Panc1 (cell line): ENCODE data around the gene STK4. TPM values are rescaled to one million over a fixed set of nuclear protein-coding genes. Genes with fewer than 3 reads are reported as not detected.

Source experiments
- ATAC-seq: fragments of 200-7000 bp; cut with Tn5 transposase; 2 replicates; pipeline ENCODE4 v1.9.1; 2020; ENCODE audit warnings: mild to moderate bottlenecking, moderate library complexity
- BruUV-seq: library from RNA; stranded (reverse); fragments of 400-500 nt; replicated peaks from 2 replicates; lab custom pipeline; 2021; lab: Mats Ljungman, UMichigan
- CTCF ChIA-PET: fragments of 300-600 bp; sonication (Branson Sonifier 250); formaldehyde crosslinking; loops from one replicate; lab custom pipeline; 2022; ENCODE audit warnings: antibody characterized with exemption; lab: Charles Lee
- POLR2A ChIA-PET: fragments of 300-600 bp; sonication (Branson Sonifier 250); formaldehyde crosslinking; loops from one replicate; lab custom pipeline; 2022; ENCODE audit warnings: antibody characterized with exemption; lab: Charles Lee
- DNase-seq: peaks from one replicate; pipeline ENCODE4 v3.0.0-alpha.2; 2010; ENCODE audit warnings: low read depth, low spot score
- H3K27ac ChIP-seq: 2 replicates; pipeline ENCODE4 v1.5.1; 2011; ENCODE audit warnings: mild to moderate bottlenecking, low read length, inconsistent platforms
- H3K27me3 ChIP-seq: fragments of 200-500 bp; sonication (Bioruptor generic); 2 replicates; pipeline ENCODE4 v1.6.0; 2014; ENCODE audit warnings: low read length, inconsistent platforms; ENCODE audit not compliant: control insufficient read depth, insufficient read depth
- H3K36me3 ChIP-seq: fragments of 200-500 bp; sonication (Bioruptor generic); 2 replicates; pipeline ENCODE4 v1.5.1; 2014; ENCODE audit warnings: inconsistent platforms, mild to moderate bottlenecking, low read length, moderate library complexity; ENCODE audit not compliant: control insufficient read depth, insufficient read depth
- H3K4me1 ChIP-seq: 2 replicates; pipeline ENCODE4 v1.5.1; 2011; ENCODE audit warnings: inconsistent platforms, mild to moderate bottlenecking, low read length, moderate library complexity; ENCODE audit not compliant: control insufficient read depth, insufficient read depth
- H3K4me3 ChIP-seq, 2 experiments: 2 replicates each; pipeline ENCODE4 v1.5.1; 2011 to 2012; ENCODE audit warnings: low read depth in 2 of 2, low read length in 2 of 2, mild to moderate bottlenecking in 2 of 2, inconsistent platforms in 1 of 2, moderate library complexity in 1 of 2
- H3K9me3 ChIP-seq: fragments of 200-500 bp; sonication (Bioruptor generic); 2 replicates; pipeline ENCODE4 v1.5.1; 2014; ENCODE audit warnings: low read depth, mild to moderate bottlenecking, inconsistent platforms, low read length, moderate library complexity; ENCODE audit not compliant: control insufficient read depth, insufficient read depth
- CTCF ChIP-seq: fragments of 450-650 bp; IDR thresholded peaks from 2 replicates; pipeline ENCODE4 v1.5.1; 2017; ENCODE audit warnings: mild to moderate bottlenecking
- POLR2AphosphoS5 ChIP-seq: IDR thresholded peaks from 2 replicates; pipeline ENCODE4 v1.6.1; 2012; ENCODE audit warnings: mild to moderate bottlenecking, low read depth, low read length, moderate library complexity
- REST ChIP-seq, 2 experiments: IDR thresholded peaks; 2 replicates each; pipeline ENCODE4 v1.6.1; 2011 to 2012; ENCODE audit warnings: low read depth in 2 of 2, control low read depth in 1 of 2, low read length in 1 of 2, mild to moderate bottlenecking in 1 of 2, moderate library complexity in 1 of 2; ENCODE audit not compliant: insufficient read depth in 1 of 2
- SIN3A ChIP-seq: IDR thresholded peaks from 2 replicates; pipeline ENCODE4 v1.6.1; 2012; ENCODE audit warnings: low read depth, mild to moderate bottlenecking, low read length, moderate library complexity, borderline replicate concordance; ENCODE audit not compliant: insufficient read depth
- TCF7L2 ChIP-seq: IDR thresholded peaks from 2 replicates; pipeline ENCODE4 v1.6.1; 2011; ENCODE audit warnings: mild to moderate bottlenecking, low read depth, low read length, inconsistent platforms
- in situ Hi-C: cut with HindIII; loops from 2 replicates; pipeline ENCODE4 v1.10.0; 2016; ENCODE audit warnings: low sequenced_read_pairs, low pct_unique_long_range_greater_than_20kb
- intact Hi-C: fragments of 100-400 bp; cut with micrococcal nuclease; formaldehyde crosslinking; loops from one replicate; pipeline ENCODE4 v1.10.0; 2022; ENCODE audit not compliant: unreplicated experiment
- total RNA-seq: library from RNA; stranded (reverse); gene quantifications from one replicate; pipeline ENCODE4 v1.2.1, GENCODE V29; 2021; ENCODE audit not compliant: unreplicated experiment

STK4 gene
- total RNA-seq, 1 experiment from 2014 or later: 50.2 TPM

- Histone ChIP-seq H3K27me3 (no peaks in the 10 kb centered on the region; the same call in 1 of the 2 replicates), H3K36me3 (no peaks in the 10 kb centered on the region), H3K4me3 (peak within 1 kb of the TSS; percentile 21 to 40; a peak in 3 of 4 replicates), H3K9me3 (no peaks in the 10 kb centered on the region), H3K4me1 (no peaks in the 10 kb centered on the region; the same call in 1 of the 2 replicates), H3K27ac (no peak within 1 kb of the TSS)
- intact Hi-C loops (loop anchor here (10.0 kb wide), 1 partner anchor 194 kb away; no protein-coding TSS in a partner anchor), in situ Hi-C loops (no loop called here)
- TF ChIP-seq POLR2AphosphoS5 (no peak), CTCF (no peak), REST (IDR thresholded peaks at IDR 0.05; ENCODE audit: insufficient read depth in 1 of 2, low read depth in 2 of 2, low read length in 1 of 2) (no peak), SIN3A (no peak), TCF7L2 (no peak)
- no TSS peak for BruUV-seq
- ChIA-PET CTCF (interaction anchor here (1.1 kb wide), 1 partner anchor 12 kb away, joined by 6 read pairs; no protein-coding TSS in a partner anchor), POLR2A (no interaction called here)
- ATAC-seq (peak; percentile 73), DNase-seq (no peak)
These were observed 134.4 kb downstream of the STK4 start, which contains the start of gene KCNS1 for GRCh38 chr20:45100563-45101245. TSS of gene KCNS1 (minus strand) at chr20:45101127. CDS start at chr20:45099236, 1,891 bp downstream.

GRCh38 chr20:45101333-45101850, 135.1 kb downstream of the STK4 start:
- ChIA-PET POLR2A (no interaction called here), CTCF (no interaction called here)
- Histone ChIP-seq H3K27me3 (peaks cover 2% of the 10 kb centered on the region; the same call in 1 of the 2 replicates), H3K27ac (no peak overlapping the region), H3K9me3 (no peaks in the 10 kb centered on the region), H3K4me3 (peak overlapping the region in 1 of 2 experiments; percentile 40; a peak in 2 of 4 replicates), H3K36me3 (no peaks in the 10 kb centered on the region), H3K4me1 (no peaks in the 10 kb centered on the region; the same call in 1 of the 2 replicates)
- no peak for DNase-seq
- peak; percentile 14; the same call in 1 of the 2 replicates for ATAC-seq
- no TSS peak for BruUV-seq
- intact Hi-C loops: loop anchor here (10.0 kb wide), 1 partner anchor 193 kb away; no protein-coding TSS in a partner anchor
- in situ Hi-C loops: no loop called here
- TF ChIP-seq POLR2AphosphoS5 (no peak), TCF7L2 (no peak), SIN3A (no peak), REST (IDR thresholded peaks at IDR 0.05; ENCODE audit: insufficient read depth in 1 of 2, low read depth in 2 of 2, low read length in 1 of 2) (no peak), CTCF (no peak)
